ENCODE data around the gene RRBP1.

Gene RRBP1

DNA sequence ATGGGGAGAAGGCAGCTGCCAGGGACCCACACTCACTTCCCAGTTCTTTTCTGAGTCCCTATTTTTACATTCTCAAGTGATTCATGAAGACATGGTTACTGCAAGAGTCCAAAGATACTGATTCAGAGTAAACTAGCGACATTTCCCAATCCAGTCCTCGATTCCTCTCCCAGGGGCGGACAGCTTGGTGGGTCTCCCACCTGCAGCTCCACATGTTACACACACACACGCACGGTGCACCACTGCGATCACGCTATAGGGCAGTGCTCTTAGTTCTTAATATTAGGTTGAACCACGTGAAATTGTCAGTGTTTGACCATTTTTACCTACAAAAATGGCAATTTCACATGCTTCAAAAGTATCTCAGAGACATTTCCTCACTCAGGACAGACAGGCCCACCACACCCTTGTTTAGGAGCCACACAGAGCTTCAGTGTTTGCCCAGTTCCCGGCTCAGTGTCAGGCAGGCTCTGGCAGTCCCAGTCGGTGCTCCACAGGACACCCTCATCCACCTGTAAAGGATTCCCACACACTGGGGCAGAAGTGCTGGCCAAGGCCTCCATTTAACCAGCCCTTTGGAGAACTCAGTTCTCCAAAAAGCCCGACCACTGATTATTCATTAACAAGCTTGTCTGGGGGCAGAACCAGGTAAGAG, 51.8 kb downstream of the RRBP1 start:
- no peak for TF ChIP-seq CTCF (IDR thresholded peaks at IDR 0.05; ENCODE audit: low read depth, low read length, missing control alignments)

DNA sequence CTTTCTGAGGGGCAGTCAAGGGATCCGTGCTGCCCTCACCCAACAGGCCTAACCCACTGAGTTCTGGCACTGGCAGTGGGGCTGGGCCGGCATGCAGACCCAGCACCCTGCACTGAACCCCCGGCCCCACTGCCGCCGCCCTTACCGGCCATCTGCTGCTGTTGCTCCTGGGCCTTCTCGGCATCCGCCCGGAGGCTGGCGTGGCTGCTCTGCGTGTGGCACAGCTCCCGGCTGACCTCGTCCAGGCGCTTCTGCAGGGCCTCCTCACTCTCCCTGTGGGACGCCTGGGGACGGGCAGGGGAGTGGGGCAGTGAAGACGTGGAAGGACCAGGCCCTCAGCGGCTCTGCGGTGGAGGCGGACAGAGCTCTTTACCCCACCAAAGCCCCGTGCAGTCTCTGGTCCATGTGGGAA, 52.4 kb downstream of the RRBP1 start:
- no peak for TF ChIP-seq CTCF (IDR thresholded peaks at IDR 0.05; ENCODE audit: low read depth, low read length, missing control alignments)
- DNase-seq (ENCODE audit: extremely low read depth, low read depth): no peak
- no peak overlapping the region for H3K4me3 ChIP-seq (replicated peaks; ENCODE audit: low read depth, low read length)

More for the DNA sequence above, 51.8 kb downstream of the RRBP1 start:
- DNase-seq (ENCODE audit: extremely low read depth, low read depth): no peak
- no peak overlapping the region for H3K4me3 ChIP-seq (replicated peaks; ENCODE audit: low read depth, low read length)

DNA sequence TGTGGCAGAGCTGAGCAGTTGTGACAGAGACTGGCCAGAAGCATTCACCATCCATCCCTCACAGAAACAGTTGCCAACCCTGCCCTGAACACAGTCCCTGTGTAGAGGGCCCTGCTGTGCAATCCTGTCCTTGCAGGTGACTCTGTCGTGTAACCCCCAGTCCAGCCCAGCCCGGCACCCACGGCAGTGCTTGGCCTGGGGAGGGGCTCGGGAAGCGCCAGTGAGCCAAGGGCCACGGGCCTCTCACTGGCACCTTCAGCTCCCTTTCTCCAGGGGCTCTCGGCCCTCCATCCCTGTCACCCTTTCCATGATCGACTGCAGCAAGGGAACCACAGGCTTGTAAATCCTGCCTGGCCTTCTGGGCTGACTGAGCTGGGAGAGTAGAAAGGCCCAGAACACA, 53.0 kb downstream of the RRBP1 start:
- no peak for DNase-seq (ENCODE audit: extremely low read depth, low read depth)
- no peak for TF ChIP-seq CTCF (IDR thresholded peaks at IDR 0.05; ENCODE audit: low read depth, low read length, missing control alignments)

GRCh38 chr20:17628101-17628841, 53.8 kb downstream of the RRBP1 start:
- H3K4me3 ChIP-seq (replicated peaks; ENCODE audit: low read depth, low read length): no peak overlapping the region
- no peak for DNase-seq (ENCODE audit: extremely low read depth, low read depth)
- no peak for TF ChIP-seq CTCF (IDR thresholded peaks at IDR 0.05; ENCODE audit: low read depth, low read length, missing control alignments)

More for the DNA sequence above, 53.0 kb downstream of the RRBP1 start:
- no peak overlapping the region for H3K4me3 ChIP-seq (replicated peaks; ENCODE audit: low read depth, low read length)

DNA sequence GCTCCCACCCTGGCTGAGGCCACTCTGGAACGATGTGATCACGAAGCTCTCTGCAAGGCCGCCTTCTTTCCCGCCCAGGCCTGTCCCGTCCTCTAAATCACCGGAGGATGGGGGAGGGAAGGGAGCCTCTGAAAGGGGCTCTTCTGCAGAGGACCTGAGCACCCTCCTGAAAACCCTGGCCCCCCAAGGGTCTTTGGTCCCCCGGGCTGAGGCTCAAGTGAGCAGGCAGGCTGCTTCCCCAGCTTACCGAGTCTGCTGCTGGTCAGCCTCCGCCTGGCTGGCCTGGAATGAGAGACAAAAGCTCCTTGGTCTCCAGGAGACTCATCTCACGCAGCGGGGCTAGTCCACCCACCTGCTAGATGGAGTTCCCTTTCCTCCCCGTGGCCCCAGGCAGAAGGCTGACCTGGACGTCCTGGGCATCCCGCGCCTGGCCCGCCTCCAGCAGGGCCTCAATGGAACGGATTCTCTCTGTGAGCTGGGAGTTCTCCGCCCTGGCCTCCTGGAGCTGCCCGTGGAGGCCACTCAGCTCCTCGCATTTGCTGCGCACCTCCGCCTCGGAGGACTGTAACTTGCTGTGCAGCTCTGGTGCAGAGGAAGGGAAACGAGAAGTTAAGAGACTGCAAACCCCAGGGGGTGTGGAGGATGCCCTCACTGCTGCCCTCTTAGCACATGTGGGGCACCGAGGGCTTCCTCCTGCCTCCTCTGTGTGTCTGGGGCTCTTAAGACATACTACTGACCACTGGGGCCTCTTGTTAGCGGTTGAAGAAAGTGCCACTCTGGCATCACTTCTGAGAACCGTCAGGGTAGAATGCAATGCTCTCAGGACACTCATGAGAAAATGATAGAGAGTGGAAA, 54.7 kb downstream of the RRBP1 start:
- H3K4me3 ChIP-seq (replicated peaks; ENCODE audit: low read depth, low read length): no peak overlapping the region
- no peak for DNase-seq (ENCODE audit: extremely low read depth, low read depth)
- no peak for TF ChIP-seq CTCF (IDR thresholded peaks at IDR 0.05; ENCODE audit: low read depth, low read length, missing control alignments)

DNA sequence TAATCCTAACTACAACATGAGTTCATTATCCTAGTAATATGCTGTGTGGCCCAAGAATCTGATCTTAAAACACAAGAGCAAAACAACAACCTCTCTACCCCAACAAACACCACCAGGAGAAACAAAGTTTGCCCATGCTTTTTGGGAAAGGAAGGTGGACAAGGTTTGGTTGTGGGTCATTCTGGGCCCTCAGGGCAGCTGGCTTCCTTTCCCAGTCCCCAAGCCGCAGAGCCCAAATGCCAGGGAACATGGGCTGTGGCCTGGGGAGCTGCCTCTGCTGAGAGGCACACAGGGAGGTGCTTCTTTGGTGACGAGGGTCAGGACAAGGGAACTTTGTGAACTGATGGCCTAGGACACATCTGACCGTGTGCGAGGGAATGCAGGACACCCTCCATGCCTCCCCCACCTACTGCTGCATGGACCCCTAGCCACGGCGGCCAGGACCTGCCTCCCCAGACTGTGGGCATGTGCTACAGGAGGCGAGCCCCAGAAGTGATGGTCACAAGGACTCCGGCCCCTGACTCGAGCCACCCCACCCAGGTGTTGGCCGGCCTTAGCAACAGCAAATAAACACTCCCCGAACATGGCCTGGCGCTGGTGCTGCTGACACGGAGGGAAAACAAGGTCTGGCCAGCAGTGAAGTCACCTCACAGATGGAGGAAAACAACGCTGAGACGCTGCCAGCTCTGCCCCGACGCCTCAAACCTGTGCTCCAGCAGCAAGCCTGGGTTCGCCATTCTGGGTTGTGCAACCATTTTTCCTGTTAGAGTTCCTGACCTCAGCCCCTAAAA, 55.6 kb downstream of the RRBP1 start:
- H3K4me3 ChIP-seq (replicated peaks; ENCODE audit: low read depth, low read length): no peak overlapping the region
- no peak for DNase-seq (ENCODE audit: extremely low read depth, low read depth)
- TF ChIP-seq CTCF (IDR thresholded peaks at IDR 0.05; ENCODE audit: low read depth, low read length, missing control alignments): no peak
